ENCODE results near the gene RESP18.

GRCh38 chr2:219325136-219325535, 7.4 kb downstream of the RESP18 start:
- TF ChIP-seq POLR2AphosphoS5 (IDR thresholded peaks at IDR 0.05; ENCODE audit: low read depth, low read length): no peak
- no peak for TF ChIP-seq CTCF (IDR thresholded peaks at IDR 0.05)
- TF ChIP-seq MAX (IDR thresholded peaks at IDR 0.05; ENCODE audit: low read depth): no peak
- TF ChIP-seq YY1 (IDR thresholded peaks at IDR 0.05; ENCODE audit: low read depth): no peak

All from SK-N-SH (cell line).